Fibroblast of lung (primary cell): ENCODE data around the gene ARHGEF26.

ENCODE experiments used
- CTCF ChIP-seq, 2 donors: IDR thresholded peaks in 1 of 2; conservative IDR thresholded peaks in 1 of 2; 1 replicate in 1 of 2; 2 replicates in 1 of 2; pipeline ENCODE4 v1.5.1; 2011 to 2012; ENCODE audit warnings: low read length in 2 of 2, control low read depth in 1 of 2, inconsistent platforms in 1 of 2, low read depth in 1 of 2, mild to moderate bottlenecking in 1 of 2
- EZH2 ChIP-seq: IDR thresholded peaks from 2 replicates; pipeline ENCODE4 v1.5.1; 2012; ENCODE audit warnings: low read length, control low read depth, mild to moderate bottlenecking; ENCODE audit errors: missing control alignments

GRCh38 chr3:154228561-154229216 lies 107.5 kb downstream of the ARHGEF26 start:
- TF ChIP-seq CTCF (conservative IDR thresholded peaks at IDR 0.05 in 1 of 2, IDR thresholded peaks at IDR 0.05 in 1 of 2; ENCODE audit: low read depth in 1 of 2, low read length in 2 of 2), result no peak
- no peak for TF ChIP-seq EZH2
